Neutrophil (primary cell): ENCODE data around the gene TMEM80.
A peak's percentile ranks its signal among the peaks of the same experiment; 100 is the strongest.

ENCODE experiments used
- H3K27ac ChIP-seq: fragments of 200-600 bp; sonication (generic); 2 replicates; pipeline ENCODE4 v1.5.1; 2016; ENCODE audit warnings: mild to moderate bottlenecking, moderate library complexity
- H3K27me3 ChIP-seq: fragments of 200-600 bp; sonication (generic); 2 replicates; pipeline ENCODE4 v1.6.0; 2016; ENCODE audit warnings: mild to moderate bottlenecking
- H3K36me3 ChIP-seq: fragments of 200-600 bp; sonication (generic); 2 replicates; pipeline ENCODE4 v1.5.1; 2017
- H3K4me1 ChIP-seq, 2 experiments: fragments of 200-600 bp in 1 of 2; sonication (generic) in 1 of 2; 1 replicate in 1 of 2; 2 replicates in 1 of 2; pipeline versions ENCODE4 v1.5.1 to v1.6.1; 2013 to 2016; ENCODE audit warnings: low read depth in 1 of 2, low read length in 1 of 2, mild to moderate bottlenecking in 1 of 2, moderate library complexity in 1 of 2; ENCODE audit not compliant: control insufficient read depth in 1 of 2, insufficient read depth in 1 of 2
- H3K4me3 ChIP-seq, 2 experiments: fragments of 200-600 bp in 1 of 2; sonication (generic) in 1 of 2; 1 replicate in 1 of 2; 2 replicates in 1 of 2; pipeline ENCODE4 v1.5.1; 2013 to 2016; ENCODE audit warnings: low read depth in 1 of 2, low read length in 1 of 2, mild to moderate bottlenecking in 1 of 2, moderate library complexity in 1 of 2
- H3K9me3 ChIP-seq: fragments of 200-600 bp; sonication (generic); 2 replicates; pipeline ENCODE4 v1.5.1; 2016
- CTCF ChIP-seq: fragments of 200-600 bp; sonication (generic); IDR thresholded peaks from 2 replicates; pipeline ENCODE4 v1.5.1; 2016; ENCODE audit warnings: antibody characterized with exemption

The TMEM80 gene

GRCh38 chr11:699116-699508, 3.5 kb downstream of the TMEM80 start:
- no peaks in the 10 kb centered on the region for H3K27me3 ChIP-seq
- H3K36me3 ChIP-seq: peaks cover 27% of the 10 kb centered on the region
- H3K4me3 ChIP-seq: no peak overlapping the region
- no peak for TF ChIP-seq CTCF
- H3K9me3 ChIP-seq: no peaks in the 10 kb centered on the region
- H3K27ac ChIP-seq: no peak overlapping the region
- H3K4me1 ChIP-seq: peaks cover 32% of the 10 kb centered on the region in 2 experiments

- H3K27ac ChIP-seq: no peak overlapping the region
- TF ChIP-seq CTCF: no peak
- H3K9me3 ChIP-seq: no peaks in the 10 kb centered on the region
- no peak overlapping the region for H3K4me3 ChIP-seq
- H3K36me3 ChIP-seq: peaks cover 33% of the 10 kb centered on the region
- H3K4me1 ChIP-seq: peaks cover 28 to 30% of the 10 kb centered on the region in 2 experiments
- H3K27me3 ChIP-seq: no peaks in the 10 kb centered on the region
Observed at GRCh38 chr11:699753-700152, 4.1 kb downstream of the TMEM80 start.

GRCh38 chr11:701741-702461, 6.3 kb downstream of the TMEM80 start:
- Histone ChIP-seq H3K4me1 (peaks cover 20 to 28% of the 10 kb centered on the region in 2 experiments), H3K36me3 (peaks cover 36% of the 10 kb centered on the region)

GRCh38 chr11:702462-703461, 7.1 kb downstream of the TMEM80 start:
- Histone ChIP-seq H3K4me3 (no peak overlapping the region), H3K9me3 (no peaks in the 10 kb centered on the region), H3K36me3 (peaks cover 36% of the 10 kb centered on the region), H3K27me3 (peaks cover 30% of the 10 kb centered on the region), H3K4me1 (peaks cover 12 to 20% of the 10 kb centered on the region in 2 experiments), H3K27ac (peak overlapping the region; percentile 38)
- no peak for TF ChIP-seq CTCF

More at GRCh38 chr11:701741-702461, 6.3 kb downstream of the TMEM80 start:
- H3K27me3 ChIP-seq: peaks cover 21% of the 10 kb centered on the region
- no peak overlapping the region for H3K27ac ChIP-seq
- no peak for TF ChIP-seq CTCF
- no peaks in the 10 kb centered on the region for H3K9me3 ChIP-seq
- H3K4me3 ChIP-seq: no peak overlapping the region

GRCh38 chr11:703506-703905, 7.9 kb downstream of the TMEM80 start:
- Histone ChIP-seq H3K27me3 (peaks cover 37% of the 10 kb centered on the region), H3K4me1 (peaks cover 8 to 20% of the 10 kb centered on the region in 2 experiments), H3K36me3 (peaks cover 36% of the 10 kb centered on the region), H3K4me3 (no peak overlapping the region), H3K9me3 (no peaks in the 10 kb centered on the region), H3K27ac (no peak overlapping the region)
- TF ChIP-seq CTCF: no peak
